ENCODE measurements around the gene SLCO4A1. TPM values are rescaled to one million over a fixed set of nuclear protein-coding genes. Genes with fewer than 3 reads are reported as not detected.

The SLCO4A1 gene
- total and polyA plus RNA-seq, 9 of the 15 experiments (the other 6 are each of a cell fraction or from before 2014, with no cell fraction given) = 1.6 to 21.9 (median 12.8) TPM

- TF ChIP-seq MGA (IDR thresholded peaks at IDR 0.05) (no peak), ZNF217 (CRISPR knock-in tag; IDR thresholded peaks at IDR 0.05) (no peak), ZNF431 (CRISPR knock-in tag; IDR thresholded peaks at IDR 0.05) (0 out of 2 replicates have a peak, but pooled peaks have one; percentile 28), ILK (tag; IDR thresholded peaks at IDR 0.05; ENCODE audit: borderline replicate concordance, low read depth) (no peak), GTF2A2 (tag; IDR thresholded peaks at IDR 0.05) (no peak), TCFL5 (CRISPR knock-in tag; conservative IDR thresholded peaks at IDR 0.05) (no peak), ZC3H11A (IDR thresholded peaks at IDR 0.05; ENCODE audit: low read depth, low read length) (no peak), PYGO2 (tag; IDR thresholded peaks at IDR 0.05) (no peak), VEZF1 (CRISPR knock-in tag; IDR thresholded peaks at IDR 0.05) (peak; percentile 91), MAFG (tag; conservative IDR thresholded peaks at IDR 0.05) (no peak), ZEB2 (IDR thresholded peaks at IDR 0.05) (no peak), ZNF436 (CRISPR knock-in tag; IDR thresholded peaks at IDR 0.05) (peak; percentile 65; the same call in 1 of the 2 replicates), ZKSCAN3 (CRISPR knock-in tag; IDR thresholded peaks at IDR 0.05) (no peak), NFIC (IDR thresholded peaks at IDR 0.05) (peak; percentile 34; the same call in 1 of the 2 replicates)
These were observed 43.7 kb downstream of the SLCO4A1 start (continued) for GRCh38 chr20:62685781-62686555.

Data from K562 (cell line).